HCT116 (cell line): Measurements from ENCODE around the gene TLE4. TPM values are rescaled to one million over a fixed set of nuclear protein-coding genes. Genes with fewer than 3 reads are reported as not detected.

Experiments
- ATAC-seq: fragments of 200-7000 bp; cut with Tn5 transposase; 2 replicates; pipeline ENCODE4 v1.9.1; 2020; ENCODE audit warnings: mild to moderate bottlenecking, moderate library complexity
- BruUV-seq: library from RNA; stranded (reverse); fragments of 400-500 nt; replicated peaks from 2 replicates; lab custom pipeline; 2021; lab: Mats Ljungman, UMichigan
- CTCF ChIA-PET: fragments of 300-600 bp; sonication (Branson Sonifier 250); formaldehyde crosslinking; loops from one replicate; lab custom pipeline; 2021; ENCODE audit warnings: antibody characterized with exemption; lab: Charles Lee
- POLR2A ChIA-PET: fragments of 300-600, 350-600 bp; sonication (Branson Sonifier 250); formaldehyde crosslinking; loops from one replicate; lab custom pipeline; 2021; ENCODE audit warnings: antibody characterized with exemption; lab: Charles Lee
- RAD21 ChIA-PET, 2 experiments: fragments of 300-600 bp; sonication (Branson Sonifier 250); formaldehyde crosslinking; loops; one replicate each; lab custom pipeline; 2023; ENCODE audit warnings: low total read pairs in 2 of 2; ENCODE audit not compliant: uncharacterized antibody in 2 of 2, unreplicated experiment in 2 of 2, low non-redundant PET in 1 of 2; lab: Charles Lee
- DNase-seq: peaks from one replicate; pipeline ENCODE4 v3.0.0-alpha.2; 2010; ENCODE audit warnings: low read depth, low spot score
- H2AFZ ChIP-seq: fragments of 200-600 bp; shearing (Covaris generic), sonication (generic); 2 replicates; pipeline ENCODE4 v1.6.1; 2017; ENCODE audit warnings: low read depth, mixed run types, mixed read lengths, antibody characterized with exemption, low read length; ENCODE audit not compliant: poor library complexity, severe bottlenecking
- H3K27ac ChIP-seq: 2 replicates; pipeline ENCODE4 v1.5.1; 2012; ENCODE audit warnings: low read depth, low read length
- H3K27me3 ChIP-seq: fragments of 200-600 bp; sonication (generic); 2 replicates; pipeline ENCODE4 v1.6.1; 2016; ENCODE audit warnings: mixed run types, low read length, mixed read lengths; ENCODE audit not compliant: insufficient read depth
- H3K36me3 ChIP-seq, 2 experiments: fragments of 200-500 bp in 1 of 2; fragments of 200-600 bp in 1 of 2; sonication (Bioruptor generic) in 1 of 2; sonication (generic) in 1 of 2; 2 replicates each; pipeline versions ENCODE4 v1.5.1 to v1.6.1; 2014 to 2016; ENCODE audit warnings: low read length in 2 of 2, inconsistent platforms in 1 of 2, mixed read lengths in 1 of 2, mixed run types in 1 of 2; ENCODE audit not compliant: insufficient read depth in 2 of 2, control insufficient read depth in 1 of 2
- H3K4me1 ChIP-seq, 2 experiments: fragments of 200-600 bp in 1 of 2; sonication (generic) in 1 of 2; 2 replicates each; pipeline versions ENCODE4 v1.5.1 to v1.6.1; 2012 to 2017; ENCODE audit warnings: low read length in 2 of 2, inconsistent platforms in 1 of 2, mild to moderate bottlenecking in 1 of 2, mixed read lengths in 1 of 2, mixed run types in 1 of 2, moderate library complexity in 1 of 2; ENCODE audit not compliant: insufficient read depth in 2 of 2, control insufficient read depth in 1 of 2
- H3K4me2 ChIP-seq: fragments of 200-600 bp; sonication (generic); 2 replicates; pipeline ENCODE4 v1.6.1; 2017; ENCODE audit warnings: mixed run types, low read length, mixed read lengths
- H3K4me3 ChIP-seq, 2 experiments: fragments of 200-600 bp in 1 of 2; sonication (generic) in 1 of 2; replicated peaks in 1 of 2; 2 replicates each; pipeline ENCODE4 v1.5.1; 2011 to 2016; ENCODE audit warnings: low read length in 2 of 2, control low read depth in 1 of 2, low read depth in 1 of 2, mild to moderate bottlenecking in 1 of 2, mixed read lengths in 1 of 2, mixed run types in 1 of 2
- H3K79me2 ChIP-seq: fragments of 200-600 bp; sonication (generic); 2 replicates; pipeline ENCODE4 v1.6.1; 2017; ENCODE audit warnings: mild to moderate bottlenecking, mixed run types, low read length, moderate library complexity, mixed read lengths; ENCODE audit not compliant: insufficient read depth
- H3K9ac ChIP-seq: fragments of 200-600 bp; sonication (generic); 2 replicates; pipeline ENCODE4 v1.6.1; 2016; ENCODE audit warnings: low read length, mixed read lengths
- H3K9me2 ChIP-seq: fragments of 200-600 bp; sonication (generic), shearing (Covaris generic); 2 replicates; pipeline ENCODE4 v1.6.1; 2017; ENCODE audit warnings: mixed run types, mild to moderate bottlenecking, moderate library complexity; ENCODE audit not compliant: insufficient read depth
- H3K9me3 ChIP-seq, 2 experiments: fragments of 200-500 bp in 1 of 2; fragments of 200-600 bp in 1 of 2; sonication (Bioruptor generic) in 1 of 2; sonication (generic) in 1 of 2; 2 replicates each; pipeline ENCODE4 v1.6.1; 2014 to 2017; ENCODE audit warnings: low read length in 2 of 2, mixed read lengths in 2 of 2, inconsistent platforms in 1 of 2, low read depth in 1 of 2, mild to moderate bottlenecking in 1 of 2, mixed run types in 1 of 2, moderate library complexity in 1 of 2; ENCODE audit not compliant: control insufficient read depth in 1 of 2, insufficient read depth in 1 of 2
- H4K20me1 ChIP-seq: fragments of 200-600 bp; sonication (generic), shearing (Covaris generic); 2 replicates; pipeline ENCODE4 v1.6.1; 2017; ENCODE audit warnings: mixed run types, mild to moderate bottlenecking, moderate library complexity; ENCODE audit not compliant: insufficient read depth
- CEBPB ChIP-seq: IDR thresholded peaks from 2 replicates; pipeline ENCODE4 v1.6.1; 2012; ENCODE audit warnings: low read depth
- EGR1 ChIP-seq: IDR thresholded peaks from 2 replicates; pipeline ENCODE4 v1.6.1; 2012; ENCODE audit warnings: low read depth
- ELF1 ChIP-seq: IDR thresholded peaks from 2 replicates; pipeline ENCODE4 v1.6.1; 2012; ENCODE audit warnings: low read depth, borderline replicate concordance
- EZH2phosphoT487 ChIP-seq: fragments of 200-600 bp; IDR thresholded peaks from 2 replicates; pipeline ENCODE4 v1.6.1; 2018; ENCODE audit warnings: antibody characterized with exemption, borderline replicate concordance
- FOSL1 ChIP-seq: IDR thresholded peaks from 2 replicates; pipeline ENCODE4 v1.6.1; 2012; ENCODE audit warnings: low read depth
- JUND ChIP-seq: IDR thresholded peaks from 2 replicates; pipeline ENCODE4 v1.6.1; 2012
- MAX ChIP-seq: IDR thresholded peaks from 2 replicates; pipeline ENCODE4 v1.6.1; 2012
- POLR2A ChIP-seq: IDR thresholded peaks from 2 replicates; pipeline ENCODE4 v1.7.0; 2011; ENCODE audit warnings: borderline replicate concordance; ENCODE audit not compliant: insufficient read depth, insufficient read length; ENCODE audit errors: extremely low read depth
- POLR2AphosphoS5 ChIP-seq: IDR thresholded peaks from 2 replicates; pipeline ENCODE4 v1.6.1; 2011; ENCODE audit warnings: mild to moderate bottlenecking, low read depth, low read length, moderate library complexity
- RAD21 ChIP-seq: IDR thresholded peaks from 2 replicates; pipeline ENCODE4 v1.6.1; 2012; ENCODE audit warnings: low read depth, mild to moderate bottlenecking
- REST ChIP-seq: IDR thresholded peaks from 2 replicates; pipeline ENCODE4 v1.6.1; 2012; ENCODE audit warnings: low read depth
- SIN3A ChIP-seq: IDR thresholded peaks from 2 replicates; pipeline ENCODE4 v1.6.1; 2012; ENCODE audit warnings: low read depth
- SP1 ChIP-seq: IDR thresholded peaks from 2 replicates; pipeline ENCODE4 v1.6.1; 2012; ENCODE audit warnings: low read depth
- SRF ChIP-seq: IDR thresholded peaks from 2 replicates; pipeline ENCODE4 v1.6.1; 2012; ENCODE audit warnings: low read depth
- TCF7L2 ChIP-seq: IDR thresholded peaks from 2 replicates; pipeline ENCODE4 v1.7.0; 2011; ENCODE audit warnings: borderline replicate concordance, inconsistent platforms; ENCODE audit not compliant: insufficient read depth, insufficient read length; ENCODE audit errors: extremely low read depth
- YY1 ChIP-seq: IDR thresholded peaks from 2 replicates; pipeline ENCODE4 v1.6.1; 2011; ENCODE audit warnings: low read length, low read depth, moderate library complexity, mild to moderate bottlenecking; ENCODE audit not compliant: insufficient replicate concordance; ENCODE audit errors: extremely low read depth
- ZNF274 ChIP-seq: fragments of 200-500 bp; sonication (Bioruptor generic); IDR thresholded peaks from 2 replicates; pipeline ENCODE4 v1.6.1; 2014; ENCODE audit warnings: mild to moderate bottlenecking, low read depth, low read length, inconsistent platforms
- intact Hi-C: fragments of 100-400 bp; cut with micrococcal nuclease; formaldehyde crosslinking; loops from 2 replicates; pipeline ENCODE4 v1.10.0; 2022
- total RNA-seq: library from RNA; stranded (reverse); gene quantifications from one replicate; pipeline ENCODE4 v1.2.1, GENCODE V29; 2021; ENCODE audit not compliant: unreplicated experiment
- TF ChIP-seq, protein P1 (sequence below): IDR thresholded peaks from 2 replicates; pipeline ENCODE4 v1.6.1; 2012
- TF ChIP-seq, protein P2 (sequence below), 3 experiments: fragments of 200-600 bp in 1 of 3; sonication (generic) in 1 of 3; IDR thresholded peaks in 2 of 3; conservative IDR thresholded peaks in 1 of 3; 2 replicates each; pipeline ENCODE4 v1.5.1; 2012 to 2017; ENCODE audit warnings: low read depth in 2 of 3, low read length in 2 of 3, antibody characterized with exemption in 1 of 3, borderline replicate concordance in 1 of 3, control low read depth in 1 of 3, mild to moderate bottlenecking in 1 of 3, mixed read lengths in 1 of 3, mixed run types in 1 of 3, moderate library complexity in 1 of 3; ENCODE audit not compliant: insufficient read depth in 1 of 3
- TF ChIP-seq, protein P3 (sequence below): IDR thresholded peaks from 2 replicates; pipeline ENCODE4 v1.6.1; 2011; ENCODE audit warnings: mild to moderate bottlenecking, low read length, moderate library complexity; ENCODE audit not compliant: insufficient replicate concordance; ENCODE audit errors: extremely low read depth

TLE4 gene
- total RNA-seq, 1 experiment from 2014 or later: 0.39 TPM

DNA sequence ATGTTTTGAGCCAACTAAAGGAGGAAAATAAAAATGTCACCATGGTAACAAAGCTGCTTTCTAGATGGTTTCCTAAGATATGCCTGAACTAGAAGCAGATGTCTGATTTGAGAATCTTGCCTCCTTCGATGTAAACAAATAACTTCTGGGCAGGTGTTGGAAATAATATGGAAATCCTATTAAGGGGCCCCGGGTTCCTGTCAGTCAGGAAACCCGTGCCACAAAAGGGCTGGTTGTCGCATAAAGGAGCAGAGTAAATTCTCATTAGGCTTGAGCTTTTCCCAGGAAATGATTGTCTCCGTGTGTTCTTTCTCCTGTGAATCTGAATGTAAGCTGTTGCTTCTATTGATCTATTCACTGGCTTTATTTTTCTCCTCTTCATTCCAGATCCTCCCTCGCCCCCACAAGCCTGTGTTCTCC, 90.8 kb downstream of the TLE4 start:
- TF ChIP-seq EGR1: no peak
- no peak for TF ChIP-seq REST
- TF ChIP-seq FOSL1: no peak
- TF ChIP-seq YY1: no peak
- no peak for TF ChIP-seq RAD21
- TF ChIP-seq, protein P1, sequence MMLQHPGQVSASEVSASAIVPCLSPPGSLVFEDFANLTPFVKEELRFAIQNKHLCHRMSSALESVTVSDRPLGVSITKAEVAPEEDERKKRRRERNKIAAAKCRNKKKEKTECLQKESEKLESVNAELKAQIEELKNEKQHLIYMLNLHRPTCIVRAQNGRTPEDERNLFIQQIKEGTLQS: no peak
- TF ChIP-seq ZNF274: no peak
- no peak for TF ChIP-seq MAX
- TF ChIP-seq POLR2A: no peak
- TF ChIP-seq ELF1: no peak
- TF ChIP-seq, protein P2, sequence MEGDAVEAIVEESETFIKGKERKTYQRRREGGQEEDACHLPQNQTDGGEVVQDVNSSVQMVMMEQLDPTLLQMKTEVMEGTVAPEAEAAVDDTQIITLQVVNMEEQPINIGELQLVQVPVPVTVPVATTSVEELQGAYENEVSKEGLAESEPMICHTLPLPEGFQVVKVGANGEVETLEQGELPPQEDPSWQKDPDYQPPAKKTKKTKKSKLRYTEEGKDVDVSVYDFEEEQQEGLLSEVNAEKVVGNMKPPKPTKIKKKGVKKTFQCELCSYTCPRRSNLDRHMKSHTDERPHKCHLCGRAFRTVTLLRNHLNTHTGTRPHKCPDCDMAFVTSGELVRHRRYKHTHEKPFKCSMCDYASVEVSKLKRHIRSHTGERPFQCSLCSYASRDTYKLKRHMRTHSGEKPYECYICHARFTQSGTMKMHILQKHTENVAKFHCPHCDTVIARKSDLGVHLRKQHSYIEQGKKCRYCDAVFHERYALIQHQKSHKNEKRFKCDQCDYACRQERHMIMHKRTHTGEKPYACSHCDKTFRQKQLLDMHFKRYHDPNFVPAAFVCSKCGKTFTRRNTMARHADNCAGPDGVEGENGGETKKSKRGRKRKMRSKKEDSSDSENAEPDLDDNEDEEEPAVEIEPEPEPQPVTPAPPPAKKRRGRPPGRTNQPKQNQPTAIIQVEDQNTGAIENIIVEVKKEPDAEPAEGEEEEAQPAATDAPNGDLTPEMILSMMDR (IDR thresholded peaks at IDR 0.05 in 2 of 3, conservative IDR thresholded peaks at IDR 0.05 in 1 of 3; ENCODE audit: borderline replicate concordance in 1 of 3, insufficient read depth in 1 of 3, low read depth in 2 of 3, low read length in 2 of 3): no peak
- TF ChIP-seq SP1: no peak
- TF ChIP-seq SRF: no peak
- TF ChIP-seq CEBPB: no peak
- TF ChIP-seq, protein P3, sequence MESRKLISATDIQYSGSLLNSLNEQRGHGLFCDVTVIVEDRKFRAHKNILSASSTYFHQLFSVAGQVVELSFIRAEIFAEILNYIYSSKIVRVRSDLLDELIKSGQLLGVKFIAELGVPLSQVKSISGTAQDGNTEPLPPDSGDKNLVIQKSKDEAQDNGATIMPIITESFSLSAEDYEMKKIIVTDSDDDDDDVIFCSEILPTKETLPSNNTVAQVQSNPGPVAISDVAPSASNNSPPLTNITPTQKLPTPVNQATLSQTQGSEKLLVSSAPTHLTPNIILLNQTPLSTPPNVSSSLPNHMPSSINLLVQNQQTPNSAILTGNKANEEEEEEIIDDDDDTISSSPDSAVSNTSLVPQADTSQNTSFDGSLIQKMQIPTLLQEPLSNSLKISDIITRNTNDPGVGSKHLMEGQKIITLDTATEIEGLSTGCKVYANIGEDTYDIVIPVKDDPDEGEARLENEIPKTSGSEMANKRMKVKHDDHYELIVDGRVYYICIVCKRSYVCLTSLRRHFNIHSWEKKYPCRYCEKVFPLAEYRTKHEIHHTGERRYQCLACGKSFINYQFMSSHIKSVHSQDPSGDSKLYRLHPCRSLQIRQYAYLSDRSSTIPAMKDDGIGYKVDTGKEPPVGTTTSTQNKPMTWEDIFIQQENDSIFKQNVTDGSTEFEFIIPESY: no peak
- no peak for TF ChIP-seq POLR2AphosphoS5
- no peak for TF ChIP-seq EZH2phosphoT487
- TF ChIP-seq TCF7L2: no peak
- TF ChIP-seq JUND: no peak
- no peak for TF ChIP-seq SIN3A
- DNase-seq: no peak
- ATAC-seq: no peak
- no peaks in the 10 kb centered on the region for H3K4me1 ChIP-seq
- H3K4me2 ChIP-seq: no peak overlapping the region
- no peaks in the 10 kb centered on the region for H3K36me3 ChIP-seq
- no peak overlapping the region for H3K27ac ChIP-seq
- H4K20me1 ChIP-seq: no peaks in the 10 kb centered on the region
- H3K9me3 ChIP-seq: peaks cover 0 to 4% of the 10 kb centered on the region in 2 experiments; a peak in 2 of 4 replicates
- H3K79me2 ChIP-seq: no peaks in the 10 kb centered on the region
- ChIA-PET RAD21 (no interaction called here), POLR2A (no interaction called here), CTCF (no interaction called here)
- no peak overlapping the region for H3K4me3 ChIP-seq
- H3K27me3 ChIP-seq: no peaks in the 10 kb centered on the region
- intact Hi-C loops: no loop called here
- no peak overlapping the region for H3K9ac ChIP-seq
- no TSS peak for BruUV-seq
- H3K9me2 ChIP-seq: no peaks in the 10 kb centered on the region
- H2AFZ ChIP-seq: no peak overlapping the region
